Uterus (tissue), 2 donors: ENCODE measurements around the gene THAP4.

Experiments
- POLR2A ChIP-seq, 2 donors: fragments of 450-650 bp; IDR thresholded peaks; one replicate each; pipeline ENCODE4 v1.6.1; 2016; ENCODE audit warnings: antibody characterized with exemption in 2 of 2, mild to moderate bottlenecking in 1 of 2, moderate library complexity in 1 of 2
- TF ChIP-seq, protein P1 (sequence below), 4 experiments: fragments of 200-600 bp in 2 of 4; fragments of 450-650 bp in 2 of 4; sonication (generic) in 2 of 4; IDR thresholded peaks; one replicate each; pipeline ENCODE4 v1.5.1; 2016 to 2019; ENCODE audit warnings: antibody characterized with exemption in 4 of 4, mild to moderate bottlenecking in 2 of 4, moderate library complexity in 1 of 4

DNA sequence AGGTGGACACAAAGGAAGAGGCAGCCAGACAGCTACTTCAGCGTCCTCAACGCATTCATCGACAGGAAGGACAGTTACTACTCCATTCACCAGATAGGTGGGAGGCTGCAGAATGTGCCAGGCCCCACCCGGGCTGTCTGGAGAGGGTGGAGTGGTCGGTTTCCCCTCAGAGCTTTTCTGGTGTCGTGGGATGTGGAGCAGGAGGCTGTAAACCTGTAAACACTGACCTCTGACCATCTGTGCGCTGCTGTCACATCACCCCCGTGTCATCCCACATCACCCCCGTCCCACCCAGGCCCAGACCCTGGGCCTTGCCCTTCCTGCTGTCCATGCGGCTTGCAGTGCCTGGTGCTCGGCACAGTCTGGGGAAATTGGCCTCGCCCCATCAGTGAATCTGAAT lies 17.6 kb upstream of the THAP4 start:
- TF ChIP-seq, protein P1, sequence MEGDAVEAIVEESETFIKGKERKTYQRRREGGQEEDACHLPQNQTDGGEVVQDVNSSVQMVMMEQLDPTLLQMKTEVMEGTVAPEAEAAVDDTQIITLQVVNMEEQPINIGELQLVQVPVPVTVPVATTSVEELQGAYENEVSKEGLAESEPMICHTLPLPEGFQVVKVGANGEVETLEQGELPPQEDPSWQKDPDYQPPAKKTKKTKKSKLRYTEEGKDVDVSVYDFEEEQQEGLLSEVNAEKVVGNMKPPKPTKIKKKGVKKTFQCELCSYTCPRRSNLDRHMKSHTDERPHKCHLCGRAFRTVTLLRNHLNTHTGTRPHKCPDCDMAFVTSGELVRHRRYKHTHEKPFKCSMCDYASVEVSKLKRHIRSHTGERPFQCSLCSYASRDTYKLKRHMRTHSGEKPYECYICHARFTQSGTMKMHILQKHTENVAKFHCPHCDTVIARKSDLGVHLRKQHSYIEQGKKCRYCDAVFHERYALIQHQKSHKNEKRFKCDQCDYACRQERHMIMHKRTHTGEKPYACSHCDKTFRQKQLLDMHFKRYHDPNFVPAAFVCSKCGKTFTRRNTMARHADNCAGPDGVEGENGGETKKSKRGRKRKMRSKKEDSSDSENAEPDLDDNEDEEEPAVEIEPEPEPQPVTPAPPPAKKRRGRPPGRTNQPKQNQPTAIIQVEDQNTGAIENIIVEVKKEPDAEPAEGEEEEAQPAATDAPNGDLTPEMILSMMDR (IDR thresholded peaks at IDR 0.05), result no peak
- no peak for TF ChIP-seq POLR2A (IDR thresholded peaks at IDR 0.05)
